Measurements from ENCODE around the gene CRIP1.

GRCh38 chr14:105437723-105438500, 48.8 kb upstream of the CRIP1 start:
- no peak for TF ChIP-seq EZH2phosphoT487 (IDR thresholded peaks at IDR 0.05; ENCODE audit: borderline replicate concordance, low read length)
- TF ChIP-seq, protein P1, sequence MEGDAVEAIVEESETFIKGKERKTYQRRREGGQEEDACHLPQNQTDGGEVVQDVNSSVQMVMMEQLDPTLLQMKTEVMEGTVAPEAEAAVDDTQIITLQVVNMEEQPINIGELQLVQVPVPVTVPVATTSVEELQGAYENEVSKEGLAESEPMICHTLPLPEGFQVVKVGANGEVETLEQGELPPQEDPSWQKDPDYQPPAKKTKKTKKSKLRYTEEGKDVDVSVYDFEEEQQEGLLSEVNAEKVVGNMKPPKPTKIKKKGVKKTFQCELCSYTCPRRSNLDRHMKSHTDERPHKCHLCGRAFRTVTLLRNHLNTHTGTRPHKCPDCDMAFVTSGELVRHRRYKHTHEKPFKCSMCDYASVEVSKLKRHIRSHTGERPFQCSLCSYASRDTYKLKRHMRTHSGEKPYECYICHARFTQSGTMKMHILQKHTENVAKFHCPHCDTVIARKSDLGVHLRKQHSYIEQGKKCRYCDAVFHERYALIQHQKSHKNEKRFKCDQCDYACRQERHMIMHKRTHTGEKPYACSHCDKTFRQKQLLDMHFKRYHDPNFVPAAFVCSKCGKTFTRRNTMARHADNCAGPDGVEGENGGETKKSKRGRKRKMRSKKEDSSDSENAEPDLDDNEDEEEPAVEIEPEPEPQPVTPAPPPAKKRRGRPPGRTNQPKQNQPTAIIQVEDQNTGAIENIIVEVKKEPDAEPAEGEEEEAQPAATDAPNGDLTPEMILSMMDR (conservative IDR thresholded peaks at IDR 0.05; ENCODE audit: low read depth, low read length) = no peak
- TF ChIP-seq EZH2 (IDR thresholded peaks at IDR 0.05; ENCODE audit: low read length, unreplicated experiment) = no peak
